Kidney (tissue), 14 donors: ENCODE measurements around the gene LCN6. TPM values are rescaled to one million over a fixed set of nuclear protein-coding genes. Genes with fewer than 3 reads are reported as not detected.
A peak's percentile ranks its signal among the peaks of the same experiment; 100 is the strongest.

Experiments used
- DNase-seq, 5 donors: peaks; one replicate each; pipeline ENCODE4 v3.0.0-alpha.2; 2013 to 2020
- FAIRE-seq: peaks from 2 replicates; lab custom pipeline; 2012; peaks lifted over from hg19 to GRCh38; lab: Jason Lieb, UNC
- H3K27ac ChIP-seq, 2 donors: one replicate each; pipeline ENCODE4 v1.7.0; 2013; ENCODE audit warnings: low read depth in 2 of 2, low read length in 2 of 2, inconsistent platforms in 1 of 2
- H3K27me3 ChIP-seq: one replicate; pipeline ENCODE4 v1.7.1; 2013; ENCODE audit warnings: low read length, inconsistent platforms; ENCODE audit not compliant: control insufficient read depth, insufficient read depth
- H3K36me3 ChIP-seq, 3 donors: one replicate each; pipeline versions ENCODE4 v1.7.0 to v1.7.1; 2013; ENCODE audit warnings: low read length in 3 of 3, control low read depth in 1 of 3, inconsistent platforms in 1 of 3; ENCODE audit not compliant: insufficient read depth in 3 of 3, control insufficient read depth in 2 of 3
- H3K4me1 ChIP-seq, 3 donors: one replicate each; pipeline versions ENCODE4 v1.7.0 to v1.7.1; 2013; ENCODE audit warnings: low read length in 3 of 3, inconsistent platforms in 1 of 3, low read depth in 1 of 3; ENCODE audit not compliant: control insufficient read depth in 2 of 3, insufficient read depth in 2 of 3
- H3K4me3 ChIP-seq, 3 donors: one replicate each; pipeline versions ENCODE4 v1.7.0 to v1.8.1; 2013; ENCODE audit warnings: low read length in 3 of 3, control low read depth in 1 of 3, inconsistent platforms in 1 of 3
- H3K9ac ChIP-seq, 3 donors: one replicate each; pipeline versions ENCODE4 v1.7.0 to v1.7.1; 2013; ENCODE audit warnings: low read length in 3 of 3, control low read depth in 1 of 3, inconsistent platforms in 1 of 3
- H3K9me3 ChIP-seq, 3 donors: one replicate each; pipeline versions ENCODE4 v1.7.0 to v1.7.1; 2013; ENCODE audit warnings: low read length in 3 of 3, control low read depth in 1 of 3, inconsistent platforms in 1 of 3; ENCODE audit not compliant: control insufficient read depth in 2 of 3, insufficient read depth in 1 of 3
- CTCF ChIP-seq: IDR thresholded peaks from 3 replicates; pipeline ENCODE4 v1.5.1; 2012; ENCODE audit warnings: mild to moderate bottlenecking, moderate library complexity, borderline replicate concordance; ENCODE audit not compliant: insufficient read depth; ENCODE audit errors: extremely low read depth
- intact Hi-C: fragments of 100-400 bp; cut with DNase I; formaldehyde crosslinking; loops from one replicate; pipeline ENCODE4 v1.11.1; 2022
- polyA plus RNA-seq: library from polyadenylated mRNA; stranded (reverse); fragments of 350-450 nt; fragmentation: Illumina TruSeq; extraction: RNeasy Lipid Tissue Mini Kit (QIAGEN cat#74804); gene quantifications from one replicate; pipeline ENCODE4 v1.2.3, GENCODE V29; 2014; ENCODE audit warnings: low read depth, low replicate concordance; ENCODE audit not compliant: insufficient read depth
- total RNA-seq: library from RNA; stranded (reverse); fragmentation: NEBNext Ultra II Directional; extraction: Animal tissue kit (Norgen Biotek cat#: 25700); gene quantifications from one replicate; pipeline ENCODE4 v1.2.1, GENCODE V29; 2021
- donor health status: control.
- donor health status: control.
- donor health status: control.
- donor health status: control.
- donor health status: control.
- donor health status: DM: yes; HTN: yes; CAD: no.
- donor health status: Normal renal cell carcinoma (clear cell type).

LCN6 gene
- total and polyA plus RNA-seq, 2 donors from 2014 or later = 16.0 TPM; not detected in 1

- no peaks in the 10 kb centered on the region for H3K36me3 ChIP-seq
- H3K9me3 ChIP-seq = no peaks in the 10 kb centered on the region
- no peak overlapping the region for H3K4me3 ChIP-seq
- peak in 2 of 5 donors; percentile 73 to 77 for DNase-seq
- peak overlapping the region; percentile 85 to 94 for H3K27ac ChIP-seq
- no peak for TF ChIP-seq CTCF
- FAIRE-seq = no peak
- H3K27me3 ChIP-seq = no peaks in the 10 kb centered on the region
- intact Hi-C loops = no loop called here
- peaks cover 0 to 35% (median 30%) of the 10 kb centered on the region in 3 donors for H3K4me1 ChIP-seq
- H3K9ac ChIP-seq = no peak overlapping the region
Observed at GRCh38 chr9:136696502-136696901, 51.8 kb downstream of the LCN6 start.

- Histone ChIP-seq H3K27ac (peak overlapping the region; percentile 85 to 94), H3K4me3 (no peak overlapping the region), H3K4me1 (peaks cover 0 to 41% (median 30%) of the 10 kb centered on the region in 3 donors), H3K36me3 (no peaks in the 10 kb centered on the region), H3K9me3 (no peaks in the 10 kb centered on the region), H3K9ac (peak overlapping the region in 1 of 3 donors; percentile 55), H3K27me3 (no peaks in the 10 kb centered on the region)
- FAIRE-seq (no peak), DNase-seq (peak in 2 of 5 donors; percentile 73 to 85)
- no peak for TF ChIP-seq CTCF
- intact Hi-C loops = no loop called here
Observed at GRCh38 chr9:136695955-136696354, 52.4 kb downstream of the LCN6 start.

GRCh38 chr9:136695435-136695895 lies 52.9 kb downstream of the LCN6 start:
- Histone ChIP-seq H3K27me3 (no peaks in the 10 kb centered on the region), H3K27ac (peak overlapping the region; percentile 85 to 94), H3K4me1 (peaks cover 0 to 43% (median 30%) of the 10 kb centered on the region in 3 donors), H3K4me3 (no peak overlapping the region), H3K9ac (peak overlapping the region in 1 of 3 donors; percentile 55), H3K9me3 (no peaks in the 10 kb centered on the region), H3K36me3 (no peaks in the 10 kb centered on the region)
- intact Hi-C loops = no loop called here
- no peak for TF ChIP-seq CTCF
- DNase-seq (peak in 3 of 5 donors; percentile 62 to 94 (median 64)), FAIRE-seq (no peak)

- Histone ChIP-seq H3K9me3 (no peaks in the 10 kb centered on the region), H3K27me3 (no peaks in the 10 kb centered on the region), H3K27ac (peak overlapping the region in 1 of 2 donors; percentile 69), H3K4me1 (peaks cover 0 to 47% (median 30%) of the 10 kb centered on the region in 3 donors), H3K4me3 (no peak overlapping the region), H3K9ac (no peak overlapping the region), H3K36me3 (no peaks in the 10 kb centered on the region)
- intact Hi-C loops = no loop called here
- no peak for TF ChIP-seq CTCF
- no peak for FAIRE-seq
- DNase-seq = no peak
Observed at GRCh38 chr9:136694872-136695247, 53.5 kb downstream of the LCN6 start.
